Measurements from ENCODE around the gene ZC3H12D.

Gene ZC3H12D

DNA sequence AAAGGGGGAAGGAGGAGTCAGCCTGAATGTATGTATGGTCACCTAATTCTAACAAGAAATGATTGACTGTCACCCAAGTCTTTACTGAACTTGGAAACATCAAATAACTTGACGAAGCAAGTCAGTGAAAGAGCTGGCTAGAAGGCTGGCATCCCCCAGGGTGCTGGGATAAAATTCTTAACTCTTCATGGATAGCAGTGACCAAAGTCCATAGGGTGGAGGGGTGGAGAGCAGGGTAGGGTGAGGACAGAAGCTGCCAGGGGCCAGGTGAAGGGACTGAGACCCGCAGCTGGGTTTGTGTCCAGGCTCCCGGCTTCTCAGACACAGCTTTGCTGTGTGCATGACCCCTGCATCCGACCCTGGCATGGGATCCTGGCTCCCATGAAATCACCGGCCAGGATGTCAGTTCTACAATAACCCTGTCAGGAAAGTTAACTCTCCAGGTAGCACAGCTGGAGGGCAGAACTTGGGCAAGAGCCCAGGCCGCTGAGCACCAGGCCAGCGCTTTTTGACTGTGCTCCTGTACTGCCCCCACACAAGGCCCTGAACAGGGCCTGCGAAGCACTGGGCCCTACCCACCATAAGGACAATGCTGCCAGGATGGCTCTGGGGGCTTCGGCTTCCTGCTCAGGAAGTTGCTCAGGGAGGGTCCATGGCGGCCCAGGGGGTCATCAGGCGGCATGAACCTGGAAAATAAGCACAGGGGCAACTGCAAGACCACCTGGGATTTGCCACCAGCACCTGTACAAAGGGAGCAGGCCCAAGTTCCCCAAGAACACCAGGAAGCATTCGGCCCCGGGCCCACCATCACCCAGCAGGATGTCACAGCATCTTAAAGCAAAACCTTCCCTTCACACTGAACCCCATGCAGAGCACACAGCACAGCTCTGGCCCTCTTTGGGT, 32.5 kb downstream of the ZC3H12D start:
- ChIA-PET CTCF (interaction anchor here (2.2 kb wide), 1 partner anchor 65 kb away, joined by 5 read pairs; no protein-coding TSS in a partner anchor), POLR2A (no interaction called here)
- DNase-seq (ENCODE audit: extremely low spot score), result no peak
- TF ChIP-seq, protein P1, sequence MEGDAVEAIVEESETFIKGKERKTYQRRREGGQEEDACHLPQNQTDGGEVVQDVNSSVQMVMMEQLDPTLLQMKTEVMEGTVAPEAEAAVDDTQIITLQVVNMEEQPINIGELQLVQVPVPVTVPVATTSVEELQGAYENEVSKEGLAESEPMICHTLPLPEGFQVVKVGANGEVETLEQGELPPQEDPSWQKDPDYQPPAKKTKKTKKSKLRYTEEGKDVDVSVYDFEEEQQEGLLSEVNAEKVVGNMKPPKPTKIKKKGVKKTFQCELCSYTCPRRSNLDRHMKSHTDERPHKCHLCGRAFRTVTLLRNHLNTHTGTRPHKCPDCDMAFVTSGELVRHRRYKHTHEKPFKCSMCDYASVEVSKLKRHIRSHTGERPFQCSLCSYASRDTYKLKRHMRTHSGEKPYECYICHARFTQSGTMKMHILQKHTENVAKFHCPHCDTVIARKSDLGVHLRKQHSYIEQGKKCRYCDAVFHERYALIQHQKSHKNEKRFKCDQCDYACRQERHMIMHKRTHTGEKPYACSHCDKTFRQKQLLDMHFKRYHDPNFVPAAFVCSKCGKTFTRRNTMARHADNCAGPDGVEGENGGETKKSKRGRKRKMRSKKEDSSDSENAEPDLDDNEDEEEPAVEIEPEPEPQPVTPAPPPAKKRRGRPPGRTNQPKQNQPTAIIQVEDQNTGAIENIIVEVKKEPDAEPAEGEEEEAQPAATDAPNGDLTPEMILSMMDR (IDR thresholded peaks at IDR 0.05; ENCODE audit: control extremely low read depth, extremely low read depth, low read depth, missing control alignments), result no peak

DNA sequence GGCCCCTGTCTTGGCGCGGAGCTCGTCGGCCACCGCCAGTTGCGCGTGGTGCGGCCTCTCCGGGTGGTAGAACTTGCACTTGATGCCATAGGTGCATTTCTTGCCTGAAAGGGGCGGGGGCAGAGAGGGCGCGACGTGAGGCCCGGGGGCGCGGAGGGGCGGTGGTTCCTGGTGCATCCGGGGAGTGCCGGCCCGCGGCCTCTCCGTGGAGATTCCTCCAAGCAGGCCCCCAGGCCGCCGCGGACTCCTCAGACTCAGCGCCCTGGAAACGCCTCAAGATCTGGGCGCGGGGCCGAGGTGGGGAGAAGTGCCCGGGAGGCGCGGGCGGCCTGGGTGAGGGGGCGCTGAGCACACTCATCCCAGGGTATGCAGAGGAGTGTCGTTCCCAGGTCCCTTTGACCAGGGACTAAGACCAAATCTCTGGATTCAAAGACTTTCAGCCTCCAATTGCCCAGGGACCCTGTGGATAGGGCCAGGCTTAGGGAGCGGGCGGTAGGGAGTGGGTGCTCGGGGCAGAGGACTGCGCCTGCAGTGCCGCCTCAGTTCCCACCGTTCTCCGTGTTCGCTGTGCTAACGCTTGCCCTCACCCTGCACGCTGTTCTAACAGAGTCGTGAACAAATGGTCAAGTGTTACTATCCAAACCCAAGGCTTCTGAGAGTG, 33.3 kb downstream of the ZC3H12D start:
- ChIA-PET POLR2A (interaction anchor here (0.6 kb wide), 1 partner anchor 86 kb away, joined by 3 read pairs; no protein-coding TSS in a partner anchor), CTCF (interaction anchor here (1.5 kb wide), 1 partner anchor 65 kb away, joined by 4 read pairs; no protein-coding TSS in a partner anchor)
- DNase-seq (ENCODE audit: extremely low spot score), result no peak
- TF ChIP-seq, protein P1 (IDR thresholded peaks at IDR 0.05; ENCODE audit: control extremely low read depth, extremely low read depth, low read depth, missing control alignments), result no peak

DNA sequence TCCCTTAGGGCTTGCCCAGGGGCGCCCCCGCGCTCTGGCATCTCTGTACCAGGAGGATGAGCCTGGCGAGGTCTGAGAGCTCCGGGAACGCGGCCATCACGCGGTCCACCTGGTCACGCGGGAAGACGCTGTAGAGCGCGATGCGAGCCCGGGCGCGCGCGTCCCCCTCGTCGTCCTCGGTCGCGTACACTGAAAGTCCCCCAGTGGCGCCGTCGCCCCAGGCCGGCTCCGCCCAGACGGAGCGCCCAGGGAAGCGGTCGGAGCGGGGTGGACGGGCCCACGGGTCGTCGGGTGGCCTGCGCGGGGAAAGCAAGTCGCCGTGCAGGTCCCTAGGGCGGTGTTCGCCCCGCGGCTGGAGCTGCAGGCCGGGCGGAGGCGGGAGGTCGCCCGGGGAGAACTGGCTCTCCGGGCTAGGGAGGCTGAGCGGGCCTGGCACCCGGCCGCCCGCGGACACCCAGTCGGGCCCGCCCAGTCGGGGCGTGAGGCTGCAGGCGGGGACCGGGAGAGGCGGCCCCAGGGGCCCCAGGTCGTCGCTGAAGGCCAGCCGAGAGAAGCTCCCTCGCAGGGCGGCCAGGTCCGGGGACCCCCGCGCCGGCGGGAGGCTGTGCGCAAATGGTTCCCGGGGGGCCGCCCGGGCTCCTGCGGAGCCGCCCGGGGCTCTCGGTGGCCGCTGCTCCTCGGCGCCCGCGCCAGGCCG, 34.0 kb downstream of the ZC3H12D start:
- CTCF ChIA-PET, result interaction anchor here (1.5 kb wide), 1 partner anchor 66 kb away, joined by 4 read pairs; no protein-coding TSS in a partner anchor

DNA sequence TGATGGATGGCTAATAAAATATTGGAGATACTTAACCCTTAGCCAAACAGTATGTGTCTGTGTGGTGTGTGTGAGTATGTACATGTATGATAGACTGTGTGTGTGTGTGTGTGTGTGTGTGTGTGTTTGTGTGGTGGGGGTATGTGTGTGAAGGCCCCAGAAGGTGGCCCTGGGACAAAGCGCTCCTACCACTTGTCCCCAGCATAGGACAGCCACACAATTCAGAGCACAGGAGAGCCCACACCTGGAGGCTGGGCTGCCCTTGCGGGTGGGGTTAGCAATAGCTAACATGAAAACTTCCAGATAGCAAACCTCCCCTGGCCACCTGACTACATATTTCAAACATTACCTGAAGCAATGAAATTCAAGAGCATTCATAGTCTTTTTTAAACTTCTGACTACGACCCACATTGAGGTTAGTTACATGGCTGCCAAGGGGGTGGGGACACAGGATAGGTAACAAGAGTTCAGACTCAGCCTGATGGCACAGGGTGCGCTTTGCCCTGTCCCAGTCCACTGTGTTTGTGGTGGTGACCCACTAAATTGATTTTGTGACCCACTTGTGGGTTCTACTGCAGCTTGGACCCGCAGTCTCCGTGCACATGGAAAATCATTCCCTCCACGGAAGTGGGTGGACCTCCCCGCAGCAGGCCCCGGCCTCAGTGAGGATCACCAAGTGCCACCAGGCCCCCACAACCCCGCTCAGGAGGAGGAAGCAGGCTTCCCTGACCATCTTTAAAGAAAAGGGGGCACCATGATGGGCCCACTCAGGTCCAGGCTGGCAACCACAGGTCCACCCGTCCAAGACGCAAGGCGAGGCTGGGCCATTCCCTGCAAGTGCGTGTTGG, 34.8 kb downstream of the ZC3H12D start:
- CTCF ChIA-PET, result interaction anchor here (1.4 to 1.5 kb wide), 2 partner anchors 67 to 422 kb away, joined by 3 to 4 read pairs; no protein-coding TSS in a partner anchor
- POLR2A ChIA-PET, result no interaction called here
- TF ChIP-seq, protein P1 (IDR thresholded peaks at IDR 0.05; ENCODE audit: control extremely low read depth, extremely low read depth, low read depth, missing control alignments), result no peak
- DNase-seq (ENCODE audit: extremely low spot score), result no peak

More for the DNA sequence above, 34.0 kb downstream of the ZC3H12D start:
- DNase-seq (ENCODE audit: extremely low spot score), result no peak
- POLR2A ChIA-PET, result interaction anchor here (0.6 kb wide), 1 partner anchor 87 kb away, joined by 3 read pairs; no protein-coding TSS in a partner anchor
- TF ChIP-seq, protein P1 (IDR thresholded peaks at IDR 0.05; ENCODE audit: control extremely low read depth, extremely low read depth, low read depth, missing control alignments), result no peak

DNA sequence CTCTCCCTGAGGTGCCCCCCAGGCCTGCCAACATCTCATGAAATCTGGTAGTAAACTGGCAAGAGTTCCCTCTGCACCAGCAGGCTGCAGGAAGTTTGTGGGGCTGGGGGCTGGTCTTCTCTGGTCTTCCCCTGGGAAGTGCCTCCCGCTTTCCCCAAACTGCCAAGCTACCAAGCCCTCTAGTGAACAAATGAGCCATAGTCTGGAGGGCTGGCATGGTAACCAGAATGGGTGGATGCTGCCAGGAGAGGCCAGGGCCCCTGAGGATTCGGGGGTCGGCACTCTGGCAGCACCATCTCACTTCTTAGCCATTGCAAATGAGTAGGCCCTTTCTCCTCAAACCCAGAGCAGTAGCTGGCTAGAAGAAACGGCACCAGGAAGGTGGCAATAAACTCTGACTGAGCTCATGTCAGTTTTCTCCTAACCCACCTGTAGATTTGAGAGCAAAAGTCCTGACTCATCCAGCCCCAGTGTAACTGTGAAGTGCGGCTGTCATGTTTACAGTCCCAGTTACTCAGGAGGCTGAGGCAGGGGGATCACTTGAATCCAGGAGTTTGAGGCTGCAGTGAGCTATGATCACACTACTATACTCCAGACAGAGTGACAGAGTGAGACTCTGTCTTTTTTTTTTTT, 35.9 kb downstream of the ZC3H12D start:
- TF ChIP-seq, protein P1 (IDR thresholded peaks at IDR 0.05; ENCODE audit: control extremely low read depth, extremely low read depth, low read depth, missing control alignments), result no peak
- DNase-seq (ENCODE audit: extremely low spot score), result no peak
- ChIA-PET CTCF (interaction anchor here (1.4 to 2.2 kb wide), 2 partner anchors 17 to 421 kb away, joined by 3 to 14 read pairs; no protein-coding TSS in a partner anchor), POLR2A (interaction anchor here (0.6 kb wide), 1 partner anchor 383 kb away, joined by 3 read pairs; no protein-coding TSS in a partner anchor)
